Suprapubic skin (tissue), 3 donors: ENCODE results near the gene CAPZA3.

Experiments used
- POLR2A ChIP-seq, 2 donors: fragments of 450-650 bp; IDR thresholded peaks; one replicate each; pipeline ENCODE4 v1.6.1; 2017; ENCODE audit warnings: antibody characterized with exemption in 2 of 2, mild to moderate bottlenecking in 2 of 2, moderate library complexity in 2 of 2
- TF ChIP-seq, protein P1 (sequence below), 2 donors: fragments of 200-600 bp in 1 of 2; fragments of 450-650 bp in 1 of 2; sonication (generic) in 1 of 2; IDR thresholded peaks; one replicate each; pipeline ENCODE4 v1.5.1; 2016 to 2019; ENCODE audit warnings: antibody characterized with exemption in 2 of 2, mild to moderate bottlenecking in 1 of 2, moderate library complexity in 1 of 2

DNA sequence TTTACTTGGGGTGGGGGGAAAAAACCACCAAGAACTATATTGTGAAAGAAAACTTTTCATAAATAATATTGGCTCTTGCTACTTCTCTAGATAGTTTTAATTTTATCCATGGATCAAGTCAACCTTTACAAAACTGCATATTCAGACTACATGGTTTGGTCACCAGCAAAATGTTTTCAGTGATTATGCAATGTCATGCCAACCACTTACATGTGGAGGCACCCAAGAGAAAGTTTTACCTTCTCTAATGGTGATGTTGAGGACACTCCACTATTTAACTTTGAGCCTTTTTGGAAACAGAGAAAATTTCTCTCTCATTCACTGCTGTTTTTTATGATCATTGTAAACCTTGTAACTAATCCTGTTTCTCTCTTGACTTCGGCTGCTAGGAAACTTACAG is 21.7 kb upstream of the CAPZA3 start:
- TF ChIP-seq POLR2A (IDR thresholded peaks at IDR 0.05), result no peak
- TF ChIP-seq, protein P1, sequence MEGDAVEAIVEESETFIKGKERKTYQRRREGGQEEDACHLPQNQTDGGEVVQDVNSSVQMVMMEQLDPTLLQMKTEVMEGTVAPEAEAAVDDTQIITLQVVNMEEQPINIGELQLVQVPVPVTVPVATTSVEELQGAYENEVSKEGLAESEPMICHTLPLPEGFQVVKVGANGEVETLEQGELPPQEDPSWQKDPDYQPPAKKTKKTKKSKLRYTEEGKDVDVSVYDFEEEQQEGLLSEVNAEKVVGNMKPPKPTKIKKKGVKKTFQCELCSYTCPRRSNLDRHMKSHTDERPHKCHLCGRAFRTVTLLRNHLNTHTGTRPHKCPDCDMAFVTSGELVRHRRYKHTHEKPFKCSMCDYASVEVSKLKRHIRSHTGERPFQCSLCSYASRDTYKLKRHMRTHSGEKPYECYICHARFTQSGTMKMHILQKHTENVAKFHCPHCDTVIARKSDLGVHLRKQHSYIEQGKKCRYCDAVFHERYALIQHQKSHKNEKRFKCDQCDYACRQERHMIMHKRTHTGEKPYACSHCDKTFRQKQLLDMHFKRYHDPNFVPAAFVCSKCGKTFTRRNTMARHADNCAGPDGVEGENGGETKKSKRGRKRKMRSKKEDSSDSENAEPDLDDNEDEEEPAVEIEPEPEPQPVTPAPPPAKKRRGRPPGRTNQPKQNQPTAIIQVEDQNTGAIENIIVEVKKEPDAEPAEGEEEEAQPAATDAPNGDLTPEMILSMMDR (IDR thresholded peaks at IDR 0.05), result no peak
